GM21381 (cell line): ENCODE results near the gene CALML3.

Experiments used
- ATAC-seq: cut with Tn5 transposase; IDR thresholded peaks from one replicate; pipeline ENCODE4 v1.9.1; 2021; ENCODE audit warnings: mild to moderate bottlenecking, moderate library complexity; ENCODE audit not compliant: unreplicated experiment

The CALML3 gene

GRCh38 chr10:5538446-5538845 lies 13.7 kb downstream of the CALML3 start:
- ATAC-seq, result no peak

GRCh38 chr10:5538892-5539651 lies 14.3 kb downstream of the CALML3 start:
- ATAC-seq, result no peak

GRCh38 chr10:5540080-5540479 lies 15.3 kb downstream of the CALML3 start:
- no peak for ATAC-seq

- no peak for ATAC-seq
Measured at GRCh38 chr10:5540891-5541290, 16.1 kb downstream of the CALML3 start.

GRCh38 chr10:5542100-5542499 lies 17.3 kb downstream of the CALML3 start:
- ATAC-seq, result no peak

GRCh38 chr10:5543623-5544022 lies 18.9 kb downstream of the CALML3 start:
- ATAC-seq, result no peak

- no peak for ATAC-seq
Measured at GRCh38 chr10:5544216-5544805, 19.6 kb downstream of the CALML3 start.

- no peak for ATAC-seq
Measured at GRCh38 chr10:5545011-5545410, 20.2 kb downstream of the CALML3 start.

GRCh38 chr10:5545426-5545777 lies 20.6 kb downstream of the CALML3 start:
- no peak for ATAC-seq

- no peak for ATAC-seq
Measured at GRCh38 chr10:5545778-5546710, 21.3 kb downstream of the CALML3 start.

- no peak for ATAC-seq
Measured at GRCh38 chr10:5546891-5547680, 22.3 kb downstream of the CALML3 start.

- ATAC-seq, result no peak
Measured at GRCh38 chr10:5547681-5547930, 22.8 kb downstream of the CALML3 start.

GRCh38 chr10:5547931-5548660 lies 23.3 kb downstream of the CALML3 start:
- no peak for ATAC-seq

- no peak for ATAC-seq
Measured at GRCh38 chr10:5549462-5550249, 24.9 kb downstream of the CALML3 start.

GRCh38 chr10:5550250-5550545 lies 25.4 kb downstream of the CALML3 start:
- no peak for ATAC-seq

GRCh38 chr10:5550621-5551530 lies 26.1 kb downstream of the CALML3 start:
- no peak for ATAC-seq

- no peak for ATAC-seq
Measured at GRCh38 chr10:5551531-5552375, 27.0 kb downstream of the CALML3 start.
